Measurements from ENCODE around the gene LTBP1. TPM values are rescaled to one million over a fixed set of nuclear protein-coding genes. Genes with fewer than 3 reads are reported as not detected.

Gene LTBP1
- total RNA-seq, 2 experiments from 2014 or later: 61.1 to 82.6 TPM

DNA sequence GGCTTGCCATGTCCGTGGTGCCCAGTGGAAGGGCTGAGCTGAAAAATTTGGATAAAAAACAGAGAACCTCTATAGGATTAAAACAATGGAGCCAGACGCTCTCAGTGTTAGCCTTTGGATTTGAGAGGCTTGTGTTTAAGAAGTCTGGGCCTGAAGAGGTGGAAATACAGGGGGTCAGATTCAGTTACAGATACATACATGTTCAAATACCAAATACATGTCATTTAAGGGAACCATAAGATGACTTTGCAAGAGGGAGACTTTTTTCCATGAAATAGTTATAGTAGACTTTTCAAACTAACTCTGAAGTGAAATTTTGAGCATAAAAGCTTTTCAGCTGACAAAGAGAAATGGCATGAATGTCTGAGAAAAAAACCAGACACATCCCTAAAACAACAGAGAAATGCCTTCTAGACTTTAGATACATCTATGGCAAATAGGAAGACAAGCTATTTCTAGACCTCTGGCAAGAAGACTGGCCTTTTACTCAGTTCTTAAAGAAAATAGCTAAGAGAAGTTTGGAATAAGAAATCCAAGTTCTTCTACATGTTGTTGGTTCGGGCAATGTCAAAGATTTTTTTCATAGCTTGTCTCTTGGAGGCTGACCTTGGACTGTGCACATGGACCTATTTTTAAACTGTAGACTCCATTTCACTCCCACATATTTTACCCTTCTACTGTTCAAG, 112.9 kb downstream of the LTBP1 start:
- POLR2A ChIA-PET: interaction anchor here (0.6 to 12.3 kb wide), 12 partner anchors 8 to 111 kb away, joined by 3 to 181 read pairs (median 5); no protein-coding TSS in a partner anchor
- Histone ChIP-seq H3K27ac (ENCODE audit: low read depth, low read length, poor library complexity, severe bottlenecking) (peak overlapping the region; percentile 91), H2AFZ (ENCODE audit: low read length) (peak overlapping the region; percentile 41; the same call in 1 of the 2 replicates), H3K36me3 (ENCODE audit: insufficient read depth, low read length) (peaks cover 24% of the 10 kb centered on the region), H3K9me2 (ENCODE audit: insufficient read depth, low read length) (no peaks in the 10 kb centered on the region), H3K4me1 (ENCODE audit: insufficient read depth, low read length, poor library complexity, severe bottlenecking) (peaks cover 65% of the 10 kb centered on the region), H3K4me3 (ENCODE audit: low read depth, low read length, poor library complexity, severe bottlenecking) (peak overlapping the region; percentile 54), H3K79me2 (ENCODE audit: insufficient read depth, low read depth, low read length) (peaks cover 59% of the 10 kb centered on the region; the same call in 1 of the 2 replicates), H3K4me2 (ENCODE audit: low read length) (peak overlapping the region; percentile 63), H4K20me1 (ENCODE audit: insufficient read depth, low read length) (no peaks in the 10 kb centered on the region), H3K9me3 (ENCODE audit: low read length) (peaks cover 8% of the 10 kb centered on the region)
- TF ChIP-seq, protein P1, sequence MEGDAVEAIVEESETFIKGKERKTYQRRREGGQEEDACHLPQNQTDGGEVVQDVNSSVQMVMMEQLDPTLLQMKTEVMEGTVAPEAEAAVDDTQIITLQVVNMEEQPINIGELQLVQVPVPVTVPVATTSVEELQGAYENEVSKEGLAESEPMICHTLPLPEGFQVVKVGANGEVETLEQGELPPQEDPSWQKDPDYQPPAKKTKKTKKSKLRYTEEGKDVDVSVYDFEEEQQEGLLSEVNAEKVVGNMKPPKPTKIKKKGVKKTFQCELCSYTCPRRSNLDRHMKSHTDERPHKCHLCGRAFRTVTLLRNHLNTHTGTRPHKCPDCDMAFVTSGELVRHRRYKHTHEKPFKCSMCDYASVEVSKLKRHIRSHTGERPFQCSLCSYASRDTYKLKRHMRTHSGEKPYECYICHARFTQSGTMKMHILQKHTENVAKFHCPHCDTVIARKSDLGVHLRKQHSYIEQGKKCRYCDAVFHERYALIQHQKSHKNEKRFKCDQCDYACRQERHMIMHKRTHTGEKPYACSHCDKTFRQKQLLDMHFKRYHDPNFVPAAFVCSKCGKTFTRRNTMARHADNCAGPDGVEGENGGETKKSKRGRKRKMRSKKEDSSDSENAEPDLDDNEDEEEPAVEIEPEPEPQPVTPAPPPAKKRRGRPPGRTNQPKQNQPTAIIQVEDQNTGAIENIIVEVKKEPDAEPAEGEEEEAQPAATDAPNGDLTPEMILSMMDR (conservative IDR thresholded peaks at IDR 0.05; ENCODE audit: low read length): no peak
- no peak for TF ChIP-seq EZH2phosphoT487 (IDR thresholded peaks at IDR 0.05; ENCODE audit: borderline replicate concordance, low read depth, low read length)
- BruUV-seq (replicated peaks): TSS peak; percentile 43
- intact Hi-C loops (cut with micrococcal nuclease; ENCODE audit: unreplicated experiment): loop anchor here (1.0 to 2.0 kb wide), 2 partner anchors 23 to 113 kb away; partner anchors contain the start of gene LTBP1
- DNase-seq (ENCODE audit: low spot score): no peak
- CTCF ChIA-PET (ENCODE audit: unreplicated experiment): interaction anchor here (0.5 to 1.3 kb wide), 6 partner anchors 19 to 996 kb away, joined by 3 to 4 read pairs (median 3); no protein-coding TSS in a partner anchor

DNA sequence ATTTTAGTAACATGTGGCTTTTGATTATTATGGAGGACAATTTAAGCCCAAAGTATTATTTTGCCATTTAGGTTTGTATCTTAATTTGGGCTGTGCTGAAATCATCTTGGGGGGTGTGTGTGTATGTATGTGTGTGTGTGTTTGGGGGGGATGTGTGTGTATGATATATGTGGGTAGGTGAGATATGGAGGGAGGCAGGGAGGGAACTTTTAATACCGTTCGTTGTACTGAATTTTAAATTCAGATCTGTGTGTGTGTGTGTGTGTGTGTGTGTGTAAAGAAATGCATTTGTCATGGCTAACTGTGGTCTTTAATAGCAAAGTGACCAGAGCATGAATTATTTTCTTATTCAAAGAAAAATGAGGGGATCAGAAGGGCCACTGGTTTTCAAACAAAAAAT, 113.7 kb downstream of the LTBP1 start:
- POLR2A ChIA-PET: interaction anchor here (0.6 to 12.3 kb wide), 9 partner anchors 7 to 179 kb away, joined by 3 to 181 read pairs (median 4); no protein-coding TSS in a partner anchor
- BruUV-seq (replicated peaks): no TSS peak
- H3K4me3 ChIP-seq (ENCODE audit: low read depth, low read length, poor library complexity, severe bottlenecking): peak overlapping the region; percentile 54
- peaks cover 32% of the 10 kb centered on the region for H3K36me3 ChIP-seq (ENCODE audit: insufficient read depth, low read length)
- no peaks in the 10 kb centered on the region for H4K20me1 ChIP-seq (ENCODE audit: insufficient read depth, low read length)
- CTCF ChIA-PET (ENCODE audit: unreplicated experiment): interaction anchor here (0.5 to 1.3 kb wide), 3 partner anchors 18 to 142 kb away, joined by 3 read pairs; no protein-coding TSS in a partner anchor
- no peak for DNase-seq (ENCODE audit: low spot score)
- intact Hi-C loops (cut with micrococcal nuclease; ENCODE audit: unreplicated experiment): loop anchor here (2.0 kb wide), 1 partner anchor 114 kb away; the partner anchor contains the start of gene LTBP1
- peaks cover 16% of the 10 kb centered on the region for H3K9me3 ChIP-seq (ENCODE audit: low read length)
- TF ChIP-seq EZH2phosphoT487 (IDR thresholded peaks at IDR 0.05; ENCODE audit: borderline replicate concordance, low read depth, low read length): no peak
- TF ChIP-seq, protein P1 (conservative IDR thresholded peaks at IDR 0.05; ENCODE audit: low read length): no peak
- no peaks in the 10 kb centered on the region for H3K9me2 ChIP-seq (ENCODE audit: insufficient read depth, low read length)
- H3K4me1 ChIP-seq (ENCODE audit: insufficient read depth, low read length, poor library complexity, severe bottlenecking): peaks cover 67% of the 10 kb centered on the region
- peak overlapping the region; percentile 63 for H3K4me2 ChIP-seq (ENCODE audit: low read length)
- peaks cover 67% of the 10 kb centered on the region; the same call in 1 of the 2 replicates for H3K79me2 ChIP-seq (ENCODE audit: insufficient read depth, low read depth, low read length)
- H3K27ac ChIP-seq (ENCODE audit: low read depth, low read length, poor library complexity, severe bottlenecking): peak overlapping the region; percentile 91
- H2AFZ ChIP-seq (ENCODE audit: low read length): peak overlapping the region; percentile 41; the same call in 1 of the 2 replicates
